GM10248 (cell line): Measurements from ENCODE around the gene OMP.

ENCODE experiments used
- CTCF ChIA-PET: fragments of 300-600 bp; sonication (Branson Sonifier 250); formaldehyde crosslinking; extraction: SDS; loops from one replicate; lab custom pipeline; 2021; ENCODE audit warnings: antibody characterized with exemption; lab: Yijun Ruan, JAX
- POLR2A ChIA-PET: fragments of 350-650 bp; sonication (Branson Sonifier 250); formaldehyde crosslinking; extraction: SDS; loops from one replicate; lab custom pipeline; 2020; ENCODE audit warnings: antibody characterized with exemption; lab: Yijun Ruan, JAX
- DNase-seq: peaks from one replicate; pipeline ENCODE4 v3.0.0; 2012; ENCODE audit errors: extremely low spot score
- CTCF ChIP-seq: IDR thresholded peaks from 2 replicates; pipeline ENCODE4 v1.5.1; 2012; ENCODE audit warnings: mild to moderate bottlenecking, low read depth; ENCODE audit errors: extremely low read depth, missing control alignments, control extremely low read depth

OMP gene

GRCh38 chr11:77068457-77069335 lies 33.9 kb upstream of the OMP start:
- TF ChIP-seq CTCF, result no peak
- POLR2A ChIA-PET, result no interaction called here
- CTCF ChIA-PET, result interaction anchor here (1.2 kb wide), 1 partner anchor 21 kb away, joined by 8 read pairs; no protein-coding TSS in a partner anchor
- DNase-seq, result no peak

GRCh38 chr11:77069336-77069968 lies 33.2 kb upstream of the OMP start:
- POLR2A ChIA-PET, result no interaction called here
- TF ChIP-seq CTCF, result no peak
- CTCF ChIA-PET, result interaction anchor here (1.0 to 1.2 kb wide), 3 partner anchors 16 to 152 kb away, joined by 3 to 8 read pairs (median 3); no protein-coding TSS in a partner anchor
- DNase-seq, result no peak

- TF ChIP-seq CTCF, result no peak
- CTCF ChIA-PET, result interaction anchor here (1.0 to 1.2 kb wide), 3 partner anchors 17 to 152 kb away, joined by 3 to 8 read pairs (median 3); no protein-coding TSS in a partner anchor
- DNase-seq, result no peak
- POLR2A ChIA-PET, result no interaction called here
These were observed 32.6 kb upstream of the OMP start for GRCh38 chr11:77069969-77070582.

- ChIA-PET CTCF (interaction anchor here (0.9 kb wide), 1 partner anchor 20 kb away, joined by 3 read pairs; no protein-coding TSS in a partner anchor), POLR2A (no interaction called here)
- TF ChIP-seq CTCF, result no peak
- DNase-seq, result no peak
These were observed 31.6 kb upstream of the OMP start for GRCh38 chr11:77071077-77071476.

- CTCF ChIA-PET, result interaction anchor here (1.1 to 2.2 kb wide), 4 partner anchors 8 to 24 kb away, joined by 3 to 19 read pairs (median 4); no protein-coding TSS in a partner anchor
- DNase-seq, result no peak
- no peak for TF ChIP-seq CTCF
- POLR2A ChIA-PET, result no interaction called here
These were observed 30.7 kb upstream of the OMP start for GRCh38 chr11:77071671-77072605.
